ENCODE data around the gene SMARCD3. TPM values are rescaled to one million over a fixed set of nuclear protein-coding genes. Genes with fewer than 3 reads are reported as not detected.

SMARCD3 gene
- total and polyA plus RNA-seq, 2 of the 13 experiments (the other 11 are each of a cell fraction or from before 2014, with no cell fraction given), result 0.20 to 0.62 TPM

- TF ChIP-seq FUBP1 (CRISPR knock-in tag; IDR thresholded peaks at IDR 0.05; ENCODE audit: borderline replicate concordance) (no peak), ZFP36L1 (CRISPR knock-in tag; IDR thresholded peaks at IDR 0.05) (no peak), TAF15 (IDR thresholded peaks at IDR 0.05; ENCODE audit: low read depth, low read length, poor library complexity, severe bottlenecking) (no peak), ZMYM4 (CRISPR knock-in tag; IDR thresholded peaks at IDR 0.05) (0 out of 2 replicates have a peak, but pooled peaks have one; percentile 55), MAZ (IDR thresholded peaks at IDR 0.05; ENCODE audit: borderline replicate concordance, low read depth, low read length) (peak; percentile 97), MAZ (CRISPR knock-in tag; IDR thresholded peaks at IDR 0.05; ENCODE audit: low read depth) (peak; percentile 63; the same call in 1 of the 2 replicates), SP4 (CRISPR knock-in tag; IDR thresholded peaks at IDR 0.05) (peak; percentile 74), NAIF1 (CRISPR knock-in tag; IDR thresholded peaks at IDR 0.05; ENCODE audit: borderline replicate concordance) (peak; percentile 52; the same call in 1 of the 2 replicates), CREB1 (IDR thresholded peaks at IDR 0.05) (peak; percentile 97), CREB1 (CRISPR knock-in tag; IDR thresholded peaks at IDR 0.05) (peak; percentile 100), ZBTB37 (CRISPR knock-in tag; IDR thresholded peaks at IDR 0.05) (no peak), ZNF414 (CRISPR knock-in tag; IDR thresholded peaks at IDR 0.05) (no peak), NCOA2 (CRISPR knock-in tag; IDR thresholded peaks at IDR 0.05) (0 out of 2 replicates have a peak, but pooled peaks have one; percentile 13), TERF1 (CRISPR knock-in tag; IDR thresholded peaks at IDR 0.05) (no peak), KDM2A (CRISPR knock-in tag; IDR thresholded peaks at IDR 0.05; ENCODE audit: borderline replicate concordance, low read depth) (peak; percentile 94; the same call in 1 of the 2 replicates), TEAD2 (CRISPR knock-in tag; IDR thresholded peaks at IDR 0.05) (no peak), BRCA1 (CRISPR knock-in tag; IDR thresholded peaks at IDR 0.05) (no peak), IRF1 (CRISPR knock-in tag; IDR thresholded peaks at IDR 0.05; ENCODE audit: low read depth) (no peak), CEBPB (IDR thresholded peaks at IDR 0.05; ENCODE audit: borderline replicate concordance, low read depth, low read length) (peak; percentile 97), ATM (IDR thresholded peaks at IDR 0.05; ENCODE audit: borderline replicate concordance) (no peak)
- TF ChIP-seq, protein P1, sequence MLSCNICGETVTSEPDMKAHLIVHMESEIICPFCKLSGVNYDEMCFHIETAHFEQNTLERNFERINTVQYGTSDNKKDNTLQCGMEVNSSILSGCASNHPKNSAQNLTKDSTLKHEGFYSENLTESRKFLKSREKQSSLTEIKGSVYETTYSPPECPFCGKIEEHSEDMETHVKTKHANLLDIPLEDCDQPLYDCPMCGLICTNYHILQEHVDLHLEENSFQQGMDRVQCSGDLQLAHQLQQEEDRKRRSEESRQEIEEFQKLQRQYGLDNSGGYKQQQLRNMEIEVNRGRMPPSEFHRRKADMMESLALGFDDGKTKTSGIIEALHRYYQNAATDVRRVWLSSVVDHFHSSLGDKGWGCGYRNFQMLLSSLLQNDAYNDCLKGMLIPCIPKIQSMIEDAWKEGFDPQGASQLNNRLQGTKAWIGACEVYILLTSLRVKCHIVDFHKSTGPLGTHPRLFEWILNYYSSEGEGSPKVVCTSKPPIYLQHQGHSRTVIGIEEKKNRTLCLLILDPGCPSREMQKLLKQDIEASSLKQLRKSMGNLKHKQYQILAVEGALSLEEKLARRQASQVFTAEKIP (CRISPR knock-in tag; IDR thresholded peaks at IDR 0.05; ENCODE audit: borderline replicate concordance), result no peak
These were observed 21.4 kb downstream of the SMARCD3 start, which contains the start of gene ABCF2 (continued) for GRCh38 chr7:151226875-151227782.

Data from HepG2 (cell line).